ENCODE data around the gene MIDN.

DNA sequence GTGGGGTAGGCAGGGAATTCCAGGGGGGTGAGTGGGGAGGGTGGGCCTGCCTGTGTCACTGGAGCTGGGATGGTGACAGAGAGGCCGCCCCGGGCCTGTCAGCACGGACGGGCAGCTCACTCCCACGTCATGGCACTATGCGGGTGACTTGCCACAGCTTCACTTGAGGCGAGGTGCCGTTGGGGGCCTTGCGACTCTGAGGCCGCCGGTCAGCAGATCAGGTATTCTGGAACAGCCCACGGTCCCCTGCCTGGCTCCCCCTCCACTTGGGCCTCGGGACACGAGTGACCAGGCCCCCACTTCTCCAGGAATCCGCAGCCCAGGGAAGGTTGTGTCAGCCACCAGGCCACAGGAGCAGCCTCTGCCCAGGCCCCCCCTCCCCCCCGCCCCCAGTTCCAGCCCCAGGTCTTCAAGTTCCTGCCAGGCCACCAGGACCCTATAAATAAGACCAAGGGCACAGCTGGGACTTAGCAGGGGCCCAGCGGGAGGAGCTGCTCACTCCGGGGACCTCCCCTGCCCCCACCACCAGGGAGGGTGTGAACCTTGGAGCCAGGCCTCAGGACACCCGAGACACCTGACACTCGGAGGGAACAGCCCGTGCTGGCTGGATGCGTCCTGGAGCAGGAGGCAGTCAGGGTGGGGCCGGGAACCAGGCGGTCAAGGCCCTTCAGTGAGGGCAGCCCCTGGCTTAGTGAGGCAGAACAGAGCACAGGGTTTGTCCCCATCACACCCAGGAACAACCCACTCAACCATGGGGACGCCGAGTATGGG, 2.7 kb upstream of the MIDN start:
- TF ChIP-seq POLR2A (IDR thresholded peaks at IDR 0.05; ENCODE audit: low read depth, low read length) = no peak
- TF ChIP-seq SPI1 (IDR thresholded peaks at IDR 0.05; ENCODE audit: low read depth, low read length) = no peak
- no peak for TF ChIP-seq POLR2AphosphoS5 (IDR thresholded peaks at IDR 0.05; ENCODE audit: low read depth, low read length)
- no peak for TF ChIP-seq PAX5 (IDR thresholded peaks at IDR 0.05; ENCODE audit: insufficient read depth, low read length, severe bottlenecking)
- no peak for TF ChIP-seq TAF1 (IDR thresholded peaks at IDR 0.05; ENCODE audit: low read depth, low read length)

All from GM12891 (cell line).